Right atrium auricular region (tissue), 2 donors: ENCODE measurements around the gene GP1BB. TPM values are rescaled to one million over a fixed set of nuclear protein-coding genes. Genes with fewer than 3 reads are reported as not detected.

ENCODE experiments used
- DNase-seq: peaks from one replicate; pipeline ENCODE4 v3.0.0-alpha.2; 2019; ENCODE audit warnings: low spot score
- H3K27ac ChIP-seq, 2 donors: fragments of 200-600 bp; sonication (generic); 1 replicate in 1 of 2; 2 replicates in 1 of 2; pipeline ENCODE4 v1.5.1; 2016 to 2019
- H3K27me3 ChIP-seq, 2 donors: fragments of 200-600 bp; sonication (generic); one replicate each; pipeline versions ENCODE4 v1.5.1 to v1.6.0; 2017 to 2019
- H3K36me3 ChIP-seq: fragments of 200-600 bp; sonication (generic); one replicate; pipeline ENCODE4 v1.5.1; 2016
- H3K4me1 ChIP-seq, 2 donors: fragments of 200-600 bp; sonication (generic); one replicate each; pipeline versions ENCODE4 v1.5.1 to v1.6.0; 2017 to 2019
- H3K4me3 ChIP-seq, 2 donors: fragments of 200-600 bp; sonication (generic); 1 replicate in 1 of 2; 2 replicates in 1 of 2; pipeline ENCODE4 v1.5.1; 2017 to 2019; ENCODE audit warnings: mild to moderate bottlenecking in 1 of 2, moderate library complexity in 1 of 2
- H3K9me3 ChIP-seq, 2 donors: fragments of 200-600 bp; sonication (generic); one replicate each; pipeline ENCODE4 v1.5.1; 2019
- total RNA-seq, 2 donors: library from RNA; depleted of rRNA; stranded (reverse); fragments of >200 nt; gene quantifications; one replicate each; pipeline ENCODE4 v1.1.0, GENCODE V29; 2016
- TF ChIP-seq, protein P1 (sequence below), 2 donors: fragments of 200-600 bp; sonication (generic); IDR thresholded peaks; one replicate each; pipeline ENCODE4 v1.5.1; 2019; ENCODE audit warnings: antibody characterized with exemption in 2 of 2

The GP1BB gene
- total RNA-seq, 2 donors from 2014 or later = 25.8 to 34.7 TPM

DNA sequence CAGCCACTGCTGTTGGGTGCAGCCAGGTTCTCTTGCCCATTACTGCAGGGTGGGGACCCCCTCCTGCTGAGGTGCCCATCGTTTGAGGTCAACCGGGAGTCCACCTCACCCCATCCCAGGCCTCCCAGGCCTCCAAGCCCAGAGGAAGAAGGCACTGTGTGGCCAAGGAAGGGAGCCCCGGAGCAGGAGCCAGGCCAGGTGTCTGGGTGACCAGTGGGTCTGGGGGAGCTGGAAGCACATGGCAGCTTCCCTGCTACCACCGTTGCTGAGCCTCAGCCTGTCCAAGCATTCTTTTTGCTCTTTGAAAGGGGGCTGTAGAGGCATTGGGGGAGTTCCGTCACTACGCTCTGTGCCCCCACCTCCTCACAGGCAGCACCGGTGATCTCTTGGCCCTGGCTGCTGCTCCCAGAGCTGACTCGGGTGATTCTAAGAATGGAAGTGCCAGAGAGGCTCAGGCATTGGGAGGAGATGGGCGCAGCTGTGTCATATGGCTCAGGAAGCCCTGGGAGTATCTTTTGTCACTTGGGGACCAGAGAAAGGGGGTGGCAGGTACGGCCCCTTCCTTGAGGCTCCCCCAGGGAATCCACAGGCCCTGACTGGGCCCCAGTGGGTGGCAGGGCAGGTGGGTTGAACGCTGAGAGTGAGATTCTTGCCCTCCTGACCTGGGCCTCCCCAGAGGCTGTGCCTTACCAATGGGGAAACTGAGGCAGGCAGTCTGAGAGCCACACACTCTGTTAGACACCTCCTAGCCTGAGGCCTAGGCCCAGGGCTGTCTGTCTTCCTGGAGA, 7.1 kb upstream of the GP1BB start:
- peaks cover 0 to 67% of the 10 kb centered on the region in 2 donors for H3K4me1 ChIP-seq
- no peak overlapping the region for H3K27ac ChIP-seq
- H3K27me3 ChIP-seq = no peaks in the 10 kb centered on the region
- TF ChIP-seq, protein P1, sequence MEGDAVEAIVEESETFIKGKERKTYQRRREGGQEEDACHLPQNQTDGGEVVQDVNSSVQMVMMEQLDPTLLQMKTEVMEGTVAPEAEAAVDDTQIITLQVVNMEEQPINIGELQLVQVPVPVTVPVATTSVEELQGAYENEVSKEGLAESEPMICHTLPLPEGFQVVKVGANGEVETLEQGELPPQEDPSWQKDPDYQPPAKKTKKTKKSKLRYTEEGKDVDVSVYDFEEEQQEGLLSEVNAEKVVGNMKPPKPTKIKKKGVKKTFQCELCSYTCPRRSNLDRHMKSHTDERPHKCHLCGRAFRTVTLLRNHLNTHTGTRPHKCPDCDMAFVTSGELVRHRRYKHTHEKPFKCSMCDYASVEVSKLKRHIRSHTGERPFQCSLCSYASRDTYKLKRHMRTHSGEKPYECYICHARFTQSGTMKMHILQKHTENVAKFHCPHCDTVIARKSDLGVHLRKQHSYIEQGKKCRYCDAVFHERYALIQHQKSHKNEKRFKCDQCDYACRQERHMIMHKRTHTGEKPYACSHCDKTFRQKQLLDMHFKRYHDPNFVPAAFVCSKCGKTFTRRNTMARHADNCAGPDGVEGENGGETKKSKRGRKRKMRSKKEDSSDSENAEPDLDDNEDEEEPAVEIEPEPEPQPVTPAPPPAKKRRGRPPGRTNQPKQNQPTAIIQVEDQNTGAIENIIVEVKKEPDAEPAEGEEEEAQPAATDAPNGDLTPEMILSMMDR (IDR thresholded peaks at IDR 0.05) = no peak
- DNase-seq = no peak
- H3K4me3 ChIP-seq = no peak overlapping the region
- peaks cover 10% of the 10 kb centered on the region for H3K36me3 ChIP-seq
- H3K9me3 ChIP-seq = no peaks in the 10 kb centered on the region

DNA sequence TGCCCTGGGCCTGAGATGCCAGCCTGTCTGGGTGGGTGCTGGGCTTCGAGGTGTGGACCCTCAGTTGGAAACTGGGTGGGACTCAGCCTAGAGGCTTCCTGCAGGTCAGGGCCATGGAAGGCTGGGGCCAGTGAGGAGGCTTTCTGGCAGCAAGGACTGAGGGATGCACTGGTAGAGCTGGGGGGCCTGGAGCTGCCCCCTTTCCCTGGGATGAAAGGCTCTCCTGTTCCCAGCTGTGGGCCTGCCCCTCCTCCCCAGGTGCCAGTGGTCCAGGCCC, 6.6 kb upstream of the GP1BB start:
- DNase-seq = no peak
- peaks cover 0 to 72% of the 10 kb centered on the region in 2 donors for H3K4me1 ChIP-seq
- H3K27ac ChIP-seq = no peak overlapping the region
- H3K36me3 ChIP-seq = peaks cover 15% of the 10 kb centered on the region
- H3K9me3 ChIP-seq = no peaks in the 10 kb centered on the region
- H3K4me3 ChIP-seq = no peak overlapping the region
- no peaks in the 10 kb centered on the region for H3K27me3 ChIP-seq
- TF ChIP-seq, protein P1 (IDR thresholded peaks at IDR 0.05) = no peak

DNA sequence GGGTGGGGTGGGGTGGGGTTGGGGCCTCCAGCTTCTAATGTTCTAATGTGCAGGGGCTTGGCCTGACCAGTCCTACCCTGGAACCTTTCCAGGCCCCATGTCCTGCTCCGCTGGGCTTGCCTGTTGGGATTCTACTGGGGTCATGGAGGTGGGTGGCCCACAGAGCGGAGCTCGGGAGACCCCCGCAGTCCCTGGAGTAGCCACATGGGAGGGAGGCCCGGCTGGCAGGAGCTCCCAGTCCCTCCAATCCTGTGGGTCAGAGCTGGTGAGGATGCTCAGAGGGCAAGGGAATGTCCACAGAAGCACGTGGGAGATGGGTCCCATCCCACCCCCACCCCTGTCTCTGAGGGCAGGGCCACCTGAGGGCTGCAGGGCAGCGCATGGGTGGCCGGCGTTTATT, 6.2 kb upstream of the GP1BB start:
- H3K36me3 ChIP-seq = peaks cover 20% of the 10 kb centered on the region
- no peak for DNase-seq
- no peak overlapping the region for H3K27ac ChIP-seq
- no peaks in the 10 kb centered on the region for H3K9me3 ChIP-seq
- no peak overlapping the region for H3K4me3 ChIP-seq
- TF ChIP-seq, protein P1 (IDR thresholded peaks at IDR 0.05) = no peak
- H3K27me3 ChIP-seq = no peaks in the 10 kb centered on the region
- peaks cover 0 to 76% of the 10 kb centered on the region in 2 donors for H3K4me1 ChIP-seq

DNA sequence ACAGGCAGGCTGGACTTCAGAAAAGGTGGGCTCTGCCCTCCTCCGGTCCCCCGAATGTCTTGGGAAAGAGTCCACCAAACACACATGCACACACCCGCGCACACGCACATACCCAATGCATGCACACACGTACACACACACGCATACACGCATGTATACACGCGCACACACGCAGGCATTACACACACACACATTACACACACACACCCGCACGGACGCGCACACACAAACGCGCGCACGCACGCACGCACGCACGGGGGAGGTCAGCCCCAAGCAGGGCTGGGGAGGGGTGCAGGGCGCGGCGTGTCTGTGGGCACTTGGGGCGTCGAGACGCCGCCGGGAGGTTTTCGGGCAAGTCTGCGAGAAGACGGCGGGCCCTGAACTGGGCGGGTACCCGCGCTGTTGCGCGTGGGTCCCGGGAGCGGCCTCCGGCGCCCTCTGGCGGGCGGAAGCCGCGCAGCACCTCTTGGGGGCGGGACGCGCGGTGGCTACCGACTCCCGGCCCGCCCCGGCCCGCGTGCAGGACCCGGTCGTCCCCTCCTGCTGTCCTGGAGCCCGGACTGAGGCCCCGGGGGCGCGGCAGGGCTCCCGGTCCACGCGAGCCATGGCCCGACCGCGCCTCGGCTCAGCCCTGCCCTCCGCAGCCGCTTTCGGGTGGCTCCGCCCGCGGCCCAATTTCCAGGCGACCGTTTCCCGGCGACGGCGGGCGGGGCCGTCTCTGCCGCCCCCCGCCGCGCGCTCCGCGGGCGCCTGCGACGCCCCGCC, 5.5 kb upstream of the GP1BB start:
- no peak for DNase-seq
- TF ChIP-seq, protein P1 (IDR thresholded peaks at IDR 0.05) = peak; percentile 98 to 99
- Histone ChIP-seq H3K4me1 (peaks cover 0 to 83% of the 10 kb centered on the region in 2 donors), H3K4me3 (peak overlapping the region; percentile 70 to 73), H3K27ac (peak overlapping the region; percentile 91 to 96), H3K27me3 (no peaks in the 10 kb centered on the region), H3K36me3 (peaks cover 25% of the 10 kb centered on the region), H3K9me3 (no peaks in the 10 kb centered on the region)

DNA sequence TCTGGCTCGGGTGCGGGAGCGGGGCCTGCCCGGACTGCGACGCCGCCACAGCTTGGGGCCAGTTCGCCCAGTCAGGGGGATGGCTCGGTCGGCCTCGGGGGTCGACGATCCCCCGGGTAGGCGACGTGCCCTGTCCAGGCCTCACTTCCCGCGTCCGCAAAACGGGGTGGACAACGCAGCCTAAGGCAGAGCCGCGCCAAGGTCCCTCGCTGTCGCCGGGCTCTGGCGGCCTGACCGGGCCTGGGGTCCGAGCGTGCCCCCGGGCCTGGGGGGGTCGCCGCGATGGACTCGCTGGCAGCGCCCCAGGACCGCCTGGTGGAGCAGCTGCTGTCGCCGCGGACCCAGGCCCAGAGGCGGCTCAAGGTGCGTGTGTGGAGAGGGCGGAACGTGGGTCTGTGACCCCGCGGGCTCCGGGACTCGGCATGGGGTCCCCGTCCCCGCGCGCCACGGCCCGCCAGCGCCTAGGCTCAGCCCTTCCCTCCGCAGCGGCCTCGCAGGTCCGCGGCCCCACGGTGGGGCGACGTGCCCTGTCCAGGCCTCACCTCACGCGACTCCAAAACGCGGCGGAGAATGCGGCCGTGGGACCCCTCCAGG, 4.8 kb upstream of the GP1BB start:
- Histone ChIP-seq H3K27me3 (no peaks in the 10 kb centered on the region), H3K4me1 (peaks cover 0 to 87% of the 10 kb centered on the region in 2 donors), H3K36me3 (peaks cover 25% of the 10 kb centered on the region), H3K9me3 (no peaks in the 10 kb centered on the region), H3K4me3 (peak overlapping the region; percentile 70 to 73), H3K27ac (peak overlapping the region; percentile 91 to 96)
- no peak for DNase-seq
- TF ChIP-seq, protein P1 (IDR thresholded peaks at IDR 0.05) = no peak
